Medulla oblongata (tissue), 1 donor: Measurements from ENCODE around the gene KMT5C.
A peak's percentile ranks its signal among the peaks of the same experiment; 100 is the strongest.

Source experiments
- DNase-seq: peaks from one replicate; pipeline ENCODE4 v3.0.0-alpha.2; 2015; ENCODE audit errors: extremely low spot score

KMT5C gene

DNA sequence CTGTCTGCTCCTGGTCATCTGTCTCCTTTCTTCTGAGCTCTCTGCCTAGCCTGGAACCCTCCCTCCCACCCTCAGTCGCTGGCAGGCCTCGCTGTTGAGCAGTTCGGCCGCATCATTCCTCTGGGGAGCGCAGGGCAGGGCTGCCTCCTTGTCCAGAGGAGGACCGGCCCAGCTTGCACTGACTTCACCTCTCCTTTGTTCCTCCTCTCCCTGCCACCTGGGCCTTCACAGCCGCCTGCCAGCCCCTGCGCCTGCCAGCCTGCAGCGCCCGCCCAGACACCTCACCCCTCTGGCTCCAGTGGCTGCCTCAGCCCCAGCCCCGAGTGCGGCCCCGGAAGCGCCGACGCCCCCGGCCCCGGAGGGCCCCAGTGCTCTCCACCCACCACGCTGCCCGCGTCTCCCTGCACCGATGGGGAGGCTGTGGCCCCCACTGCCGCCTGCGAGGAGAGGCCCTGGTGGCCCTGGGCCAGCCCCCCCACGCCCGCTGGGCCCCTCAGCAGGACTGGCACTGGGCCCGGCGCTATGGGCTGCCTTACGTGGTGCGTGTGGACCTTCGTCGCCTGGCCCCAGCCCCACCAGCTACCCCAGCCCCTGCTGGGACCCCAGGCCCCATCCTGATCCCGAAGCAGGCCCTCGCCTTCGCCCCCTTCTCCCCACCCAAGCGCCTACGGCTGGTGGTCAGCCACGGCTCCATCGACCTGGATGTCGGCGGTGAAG is 7.2 kb downstream of the KMT5C start:
- no peak for DNase-seq

DNA sequence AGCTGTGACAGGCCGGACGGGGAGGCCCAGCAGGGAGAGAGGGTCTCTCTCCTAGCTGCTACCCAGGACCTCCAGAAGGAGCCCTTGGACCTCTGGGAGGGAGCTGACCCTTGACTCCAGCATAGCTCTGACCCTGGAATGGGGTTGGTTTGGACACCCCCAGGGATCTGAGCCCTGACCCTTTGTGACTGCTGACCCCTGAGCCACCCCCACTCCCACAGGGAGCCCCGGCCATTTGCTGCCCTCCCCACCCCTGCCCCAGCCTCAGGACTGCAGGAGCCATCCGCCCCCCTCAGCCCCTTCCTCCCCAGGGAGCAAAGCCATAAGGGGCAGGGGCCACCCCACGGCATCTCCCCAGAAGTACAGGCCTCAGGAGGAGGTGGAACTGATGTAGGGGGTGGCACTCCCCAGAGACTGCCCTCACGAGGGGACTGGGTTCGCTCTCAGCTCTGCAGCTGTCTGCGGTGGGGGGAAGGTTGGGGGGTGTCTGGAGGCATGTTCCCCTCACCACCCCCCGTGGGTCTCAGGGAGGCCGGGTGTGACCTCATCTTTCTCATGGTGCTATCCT is 7.8 kb downstream of the KMT5C start:
- no peak for DNase-seq

DNA sequence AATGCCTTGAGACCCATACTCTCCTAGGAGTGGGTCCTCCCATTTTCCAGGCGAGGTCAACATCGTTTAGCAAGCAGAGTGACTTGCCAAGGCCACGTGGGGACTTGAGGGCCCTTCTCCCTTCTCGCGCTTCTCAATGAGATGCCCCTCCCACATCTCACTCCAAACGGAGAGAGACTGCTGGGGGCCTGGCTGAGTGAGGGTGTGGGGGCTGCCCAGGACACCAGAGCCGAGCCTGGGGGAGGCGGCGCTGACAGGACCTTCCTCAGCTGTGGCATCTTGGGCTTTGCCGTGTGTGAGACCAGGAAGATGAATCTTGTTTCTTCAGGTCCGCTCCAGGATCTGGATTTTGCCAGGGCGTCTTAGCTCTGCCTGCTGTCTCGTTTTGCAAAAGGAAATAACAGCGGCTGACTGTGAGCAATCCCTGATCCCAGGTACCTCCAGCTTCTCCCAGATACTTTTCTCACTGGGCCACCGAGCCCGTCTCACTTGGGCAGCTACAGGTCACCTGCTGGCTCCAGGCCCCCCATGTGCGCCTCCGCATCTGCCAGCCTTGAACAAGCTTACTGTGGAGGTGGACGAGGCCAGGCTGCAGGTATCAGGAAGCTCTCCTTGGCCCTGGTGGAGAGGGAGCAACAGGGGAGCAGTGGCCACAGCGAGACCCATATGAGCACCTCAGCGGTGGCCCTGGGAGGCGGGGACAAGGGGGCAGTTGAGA is 8.8 kb downstream of the KMT5C start:
- no peak for DNase-seq

DNA sequence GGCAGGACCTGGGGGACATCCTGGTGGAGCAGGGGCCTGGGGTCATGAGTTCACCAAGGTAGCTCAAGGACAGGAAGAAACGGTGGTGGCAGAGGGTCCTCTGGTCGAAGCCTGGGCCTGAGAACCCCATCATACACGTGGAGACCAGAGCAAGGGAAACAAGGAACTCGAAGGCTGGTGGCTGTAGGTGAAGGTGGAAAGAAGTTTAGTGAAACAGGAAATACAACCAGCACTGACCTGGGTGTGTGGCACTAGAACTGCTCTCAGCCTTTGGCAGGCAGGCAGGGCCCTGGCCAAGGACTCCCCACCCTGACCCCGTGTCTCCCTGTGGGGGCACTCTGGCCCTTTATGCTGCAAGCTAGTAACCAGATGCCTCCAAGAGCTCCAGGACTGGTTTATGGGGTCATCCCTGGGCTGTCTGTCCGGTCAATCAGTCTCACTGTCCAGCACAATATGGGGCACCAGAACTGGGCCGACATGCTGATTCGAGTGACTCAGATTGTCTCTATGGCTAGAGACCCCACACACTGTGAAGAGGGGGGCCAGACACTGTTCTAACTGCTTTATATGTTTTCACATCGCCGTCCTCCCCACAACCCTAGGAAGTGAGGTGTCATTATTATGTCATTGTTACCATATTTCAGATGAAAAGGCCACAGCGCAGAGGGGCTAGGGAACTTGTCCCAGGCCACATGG is 11.1 kb downstream of the KMT5C start:
- no peak for DNase-seq

DNA sequence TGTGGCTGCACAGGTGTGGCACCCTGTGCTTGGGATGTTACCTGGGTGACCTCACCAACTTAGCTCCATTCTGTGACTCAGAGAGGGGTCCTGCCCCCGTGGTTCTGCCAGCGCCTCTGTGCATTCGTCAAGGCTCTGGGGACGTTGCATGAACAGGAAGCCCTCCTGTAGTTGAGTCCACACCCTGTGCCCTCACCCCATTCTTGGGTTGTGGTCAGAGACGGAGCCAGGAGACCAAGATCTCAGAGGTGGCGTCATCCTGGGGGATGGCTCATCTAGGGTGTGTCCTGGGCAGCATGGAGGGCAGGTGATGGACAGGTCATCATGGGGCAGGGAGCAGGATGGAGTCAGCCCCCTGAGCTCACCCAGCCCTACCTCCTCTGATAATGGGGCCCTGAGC is 12.4 kb downstream of the KMT5C start:
- no peak for DNase-seq

DNA sequence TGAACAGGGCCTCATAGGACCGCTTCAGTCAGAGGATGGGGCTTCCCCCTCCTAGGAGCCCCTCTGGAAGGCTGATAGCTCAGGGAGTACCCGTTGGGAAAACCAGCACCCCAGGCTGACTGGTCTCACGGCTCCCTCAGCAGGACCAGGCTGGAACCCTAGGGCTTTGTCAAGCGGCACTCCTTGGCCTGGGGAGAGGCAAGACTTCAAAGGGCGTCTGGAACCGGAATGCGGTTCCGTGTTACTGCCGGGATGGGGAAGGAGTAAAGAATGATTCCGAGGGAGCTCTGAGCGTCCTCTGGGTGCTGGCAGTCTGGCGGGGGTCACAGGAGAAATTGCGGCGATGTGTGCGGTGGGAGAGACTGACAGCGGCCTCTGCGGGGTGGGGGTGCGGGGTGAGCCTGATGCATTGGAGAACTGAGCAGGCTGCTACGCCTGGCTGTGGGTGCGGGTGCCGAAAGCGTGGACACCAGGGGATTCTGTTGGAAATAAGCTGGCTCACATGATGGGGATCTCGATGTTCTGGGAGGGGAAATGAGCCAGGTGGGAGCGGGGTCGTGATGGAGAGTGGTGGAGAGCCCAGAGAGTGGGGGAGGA is 13.0 kb downstream of the KMT5C start:
- no peak for DNase-seq

DNA sequence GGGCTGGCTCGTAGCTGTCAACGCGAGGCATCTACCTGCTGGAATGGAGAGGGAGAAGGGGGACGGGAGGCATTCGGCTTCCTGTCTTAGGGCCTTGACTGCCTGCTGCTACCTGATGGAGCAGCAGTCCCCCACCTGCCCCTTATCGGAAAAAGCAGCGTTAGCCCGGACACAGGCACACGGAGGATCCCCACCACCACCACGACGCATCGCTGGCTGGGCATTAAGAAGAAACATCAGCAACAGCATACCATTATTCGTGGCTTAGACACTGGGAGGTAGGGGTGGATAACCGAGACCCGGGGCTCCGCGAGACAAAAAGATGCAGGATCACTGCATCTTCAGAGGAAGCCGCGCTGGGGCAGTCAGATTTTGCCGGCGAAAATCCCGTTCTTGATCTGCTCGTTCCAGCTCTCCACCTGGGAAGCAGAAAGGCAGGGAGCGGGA is 13.7 kb downstream of the KMT5C start:
- DNase-seq, result no peak

DNA sequence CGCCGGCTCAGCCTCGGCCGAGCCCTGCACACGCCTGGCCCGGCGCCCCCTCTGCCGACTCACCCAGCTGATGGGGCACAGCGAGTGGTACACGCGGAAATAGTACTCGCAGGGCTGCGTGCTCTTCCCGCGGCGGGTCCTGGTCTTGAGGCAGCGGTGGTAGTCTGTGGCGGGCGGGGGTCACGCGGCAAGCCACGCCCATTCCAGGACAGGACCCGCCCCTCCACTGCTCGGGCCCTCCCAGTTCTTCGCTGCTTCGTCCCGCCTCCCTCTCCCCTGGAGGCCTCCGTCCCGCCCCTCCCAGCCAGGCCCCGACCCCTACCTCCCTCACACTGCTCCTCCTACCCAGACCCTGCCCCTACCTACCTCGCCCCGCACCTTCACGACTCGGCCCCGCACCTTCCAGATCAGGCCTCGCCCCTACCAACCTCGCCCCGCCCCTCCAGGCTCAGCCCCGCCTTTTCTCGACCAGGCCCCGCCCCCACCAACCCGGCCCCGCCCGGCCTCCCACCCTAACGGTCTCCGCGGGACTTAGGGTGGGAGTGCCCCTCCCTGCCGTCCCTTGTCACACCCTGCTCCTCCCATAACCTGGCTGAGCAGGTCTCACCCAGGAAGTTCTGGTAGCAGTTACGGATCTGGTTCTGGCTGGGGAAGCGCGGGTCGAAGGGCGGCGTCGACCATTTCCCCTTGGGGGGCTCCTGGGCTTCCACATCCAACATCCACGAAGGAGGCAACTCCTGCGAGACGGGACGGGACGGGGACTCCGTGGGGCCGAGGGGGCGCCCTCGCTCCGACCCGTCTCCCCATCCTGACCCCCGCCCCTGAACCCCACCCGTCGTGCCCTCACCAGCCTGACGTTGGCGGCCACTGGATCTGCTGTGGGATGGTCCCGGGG is 14.4 kb downstream of the KMT5C start:
- peak; percentile 7 for DNase-seq

DNA sequence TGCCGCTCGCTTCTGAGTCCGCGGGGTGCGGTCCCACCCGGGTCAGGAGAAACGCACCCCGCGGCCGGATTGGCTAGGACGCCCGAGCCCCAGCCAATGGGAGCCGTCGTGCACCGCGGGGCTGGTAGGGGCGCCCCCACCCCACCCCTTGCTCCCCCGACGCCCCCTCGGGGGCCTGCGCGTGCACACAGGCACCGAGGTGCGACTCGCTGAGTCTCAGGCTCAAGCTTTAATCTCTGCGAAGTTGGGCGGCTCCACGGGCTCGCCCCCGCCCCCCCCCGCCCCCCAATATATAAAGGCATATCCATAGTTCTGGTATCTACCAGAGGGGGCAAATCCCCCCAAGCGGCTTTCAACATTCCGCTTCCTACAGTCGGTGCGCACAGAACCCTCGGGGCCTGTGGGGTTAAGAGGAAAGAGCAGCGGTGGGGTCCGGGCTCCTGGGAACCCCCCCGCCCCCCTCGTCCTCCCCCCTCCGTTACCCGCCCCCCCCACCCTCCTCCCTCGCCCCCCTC is 15.1 kb downstream of the KMT5C start, which contains the start of gene COX6B2:
Gene COX6B2, minus strand, starts transcription at position 22 of the 515 bp plus-strand sequence. CDS start 198 bp downstream, outside the sequence.
- no peak for DNase-seq

DNA sequence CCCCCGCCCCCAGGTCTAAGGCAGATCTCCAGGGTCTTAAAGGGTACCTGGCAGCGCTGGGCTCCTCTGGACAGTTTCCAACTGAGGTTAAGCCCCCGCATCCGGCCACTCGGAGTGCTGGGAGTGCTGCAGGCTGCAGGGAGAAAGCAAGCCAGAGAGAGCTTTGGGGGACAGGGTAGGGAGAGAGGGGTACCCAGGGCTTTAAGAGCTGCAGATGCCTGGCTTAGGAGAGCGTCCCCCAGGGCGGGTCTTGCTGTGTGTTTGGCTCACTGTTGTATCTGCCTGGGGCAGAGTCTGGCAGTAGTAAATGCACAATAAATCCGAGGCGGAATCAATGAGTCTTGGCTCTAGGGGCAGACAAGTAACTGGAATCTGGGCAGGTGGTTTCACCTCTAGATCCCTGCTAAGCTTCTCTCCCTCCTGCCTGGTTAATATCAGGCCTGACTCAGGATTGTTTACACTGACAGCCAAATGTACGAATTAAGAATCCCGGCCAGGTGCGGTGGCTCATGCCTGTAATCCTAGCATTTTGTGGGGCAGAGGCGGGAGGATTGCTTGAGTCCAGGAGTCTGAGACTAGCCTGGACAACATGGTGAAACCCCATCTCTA is 15.6 kb downstream of the KMT5C start:
- no peak for DNase-seq

DNA sequence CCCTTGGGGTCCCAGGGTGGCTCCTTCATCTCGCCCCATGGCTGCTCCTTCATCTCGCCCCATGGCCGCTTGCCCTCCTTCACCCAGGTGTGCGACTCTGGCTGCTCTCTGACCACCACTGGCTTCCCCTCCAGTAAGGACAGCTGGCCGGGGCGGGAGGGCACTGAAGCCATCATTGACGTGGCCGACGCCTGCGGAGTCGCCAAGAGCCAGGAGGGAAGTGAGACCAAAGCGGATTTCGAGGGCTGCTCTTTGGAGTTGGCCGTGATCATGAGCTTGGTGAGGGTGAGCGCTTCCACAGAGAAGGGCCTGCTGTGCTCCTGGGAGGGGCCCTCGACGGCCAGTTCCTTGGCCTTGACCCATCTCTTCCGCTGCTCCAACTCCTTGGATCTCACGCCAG is 18.8 kb downstream of the KMT5C start:
- no peak for DNase-seq

DNA sequence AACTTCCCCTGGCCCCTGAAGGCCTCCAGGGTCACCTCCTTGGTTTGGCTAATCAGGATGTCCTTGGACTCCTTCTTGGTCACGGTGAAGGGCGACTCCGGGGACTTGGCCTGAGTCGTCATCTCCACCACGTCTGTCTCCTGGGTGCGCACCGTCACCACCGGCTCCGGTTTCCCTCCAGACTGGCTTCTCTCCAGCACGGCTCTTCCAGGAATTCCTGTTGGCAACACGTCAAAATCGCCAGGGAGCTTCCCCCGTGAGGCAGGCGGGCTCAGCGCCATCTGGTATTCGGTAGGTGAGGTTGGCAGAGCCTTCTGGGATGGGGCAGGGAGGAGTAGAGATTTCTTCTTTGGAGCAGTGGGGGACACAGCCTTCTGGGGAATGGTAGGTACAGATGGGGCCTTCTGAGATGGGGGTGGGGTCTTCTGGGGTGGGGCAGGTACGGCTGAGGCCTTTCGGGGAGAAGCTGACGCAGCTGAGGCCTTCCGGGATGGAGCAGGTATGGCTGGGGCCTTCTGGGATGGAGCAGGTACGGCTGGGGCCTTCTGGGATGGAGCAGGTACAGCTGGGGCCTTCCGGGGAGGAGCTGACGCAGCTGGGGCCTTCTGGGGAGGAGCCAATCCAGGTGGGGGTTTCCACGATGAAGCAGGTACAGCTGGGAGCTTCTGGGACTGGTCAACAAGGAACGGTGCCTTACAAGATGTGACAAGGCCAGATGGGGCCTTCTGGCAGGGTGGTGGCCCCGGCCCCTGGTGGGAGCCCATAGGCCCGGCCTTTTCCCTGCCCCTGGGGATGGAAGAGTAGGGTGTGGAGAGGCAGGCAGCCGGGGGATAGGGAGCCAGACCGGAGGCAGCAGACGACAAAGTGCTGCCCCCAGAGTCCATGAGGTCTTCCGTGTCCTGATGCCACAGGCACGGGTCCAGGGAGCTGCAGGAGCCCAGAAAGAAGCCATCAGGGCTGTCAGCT is 19.6 kb downstream of the KMT5C start:
- DNase-seq, result no peak

DNA sequence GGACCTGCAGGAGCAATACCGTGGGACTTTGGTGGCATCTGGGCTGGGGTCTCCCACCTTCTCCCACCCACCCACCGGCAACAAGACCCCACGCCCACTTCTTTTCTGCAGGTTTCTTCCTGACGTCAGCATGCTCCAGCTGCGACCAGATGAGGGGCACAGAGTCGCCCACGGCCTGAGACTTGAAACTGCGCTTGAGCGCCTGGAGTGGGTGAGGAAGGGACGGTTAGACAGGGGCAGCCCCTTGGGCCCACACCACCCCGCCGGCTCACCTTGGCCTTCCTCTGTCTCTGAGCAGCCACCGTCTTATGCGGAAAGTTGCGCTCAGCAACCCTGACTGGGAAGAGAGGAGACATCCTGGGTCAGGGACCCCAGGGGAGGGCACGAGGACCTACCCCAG is 21.2 kb downstream of the KMT5C start:
- DNase-seq, result no peak

DNA sequence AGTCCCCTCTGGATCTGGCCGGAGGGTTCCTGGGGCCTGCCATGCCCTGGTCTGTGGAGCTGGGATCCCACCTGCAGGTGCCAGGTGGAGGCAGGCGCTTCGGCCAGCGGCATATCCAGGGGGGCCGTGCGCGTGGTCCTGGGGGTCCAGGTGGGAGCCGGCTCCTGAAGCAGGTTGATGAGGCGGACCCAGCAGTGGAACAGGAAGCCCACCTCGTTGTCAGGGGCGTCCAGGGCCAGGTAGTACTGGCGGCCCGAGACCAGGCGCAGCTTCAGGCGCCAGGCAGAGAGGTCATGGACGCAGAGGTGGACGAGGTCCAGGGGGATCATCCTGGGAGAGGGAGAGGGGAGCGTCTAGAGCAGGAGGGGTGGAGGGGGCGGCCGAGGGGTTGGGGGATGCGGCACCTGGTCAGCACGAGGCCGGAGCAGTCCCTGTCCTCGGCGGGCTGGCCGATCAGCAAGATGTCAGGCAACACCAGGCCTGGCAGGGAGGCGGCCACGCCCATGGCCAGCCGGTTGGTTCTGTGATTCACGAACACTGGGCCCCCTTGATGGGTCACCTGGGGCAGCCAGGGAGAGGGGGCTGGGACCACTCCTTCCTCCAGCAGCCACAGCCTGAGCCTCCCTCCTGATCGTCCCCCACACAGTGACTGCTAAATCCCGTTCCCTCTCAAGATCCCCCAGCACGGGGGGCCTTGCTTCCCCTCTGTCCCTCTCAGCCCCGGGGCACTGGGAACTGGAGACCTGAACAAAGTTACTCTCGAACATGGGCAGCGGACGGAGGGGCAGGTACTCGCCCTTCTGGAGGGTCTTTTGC is 22.7 kb downstream of the KMT5C start:
- no peak for DNase-seq

DNA sequence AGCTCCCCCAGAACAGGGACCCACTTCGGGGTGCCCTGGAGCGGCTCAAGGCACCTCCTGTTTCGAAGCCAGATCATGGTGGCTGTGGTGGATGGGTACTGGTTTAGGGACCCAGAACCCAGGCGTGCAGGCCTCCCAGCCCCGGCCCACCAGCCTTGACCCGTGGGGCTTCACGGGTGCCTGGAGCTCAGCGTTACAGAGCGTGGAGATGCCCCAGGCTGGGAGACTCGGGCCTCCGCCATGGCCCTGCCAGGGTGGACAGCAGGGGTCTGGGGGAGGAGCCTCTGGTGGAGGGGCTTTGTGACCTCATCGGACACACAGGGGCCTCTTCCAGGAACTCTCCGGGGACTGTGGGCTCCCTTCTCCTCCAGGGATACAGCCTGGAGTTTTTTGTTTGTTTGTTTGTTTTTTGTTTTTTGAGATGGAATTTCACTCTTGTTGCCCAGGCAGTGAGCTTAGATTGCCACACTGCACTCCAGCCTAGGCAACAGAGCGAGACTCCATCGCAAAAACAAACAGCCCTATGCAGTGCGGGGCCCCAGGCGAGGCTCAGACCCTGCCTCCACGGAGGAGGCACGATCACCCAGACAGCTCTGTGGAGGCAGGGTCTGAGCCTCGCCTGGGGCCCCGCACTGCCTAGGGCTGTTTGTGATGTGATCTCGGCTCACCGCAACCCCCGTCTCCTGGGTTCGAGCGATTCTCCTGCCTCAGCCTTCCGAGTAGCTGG is 23.5 kb downstream of the KMT5C start, which contains the start of gene GARIN5B:
Gene GARIN5B, minus strand, starts transcription at position 271 of the 727 bp plus-strand sequence. Its CDS starts 194 bp downstream, at position 77.
- DNase-seq, result no peak

DNA sequence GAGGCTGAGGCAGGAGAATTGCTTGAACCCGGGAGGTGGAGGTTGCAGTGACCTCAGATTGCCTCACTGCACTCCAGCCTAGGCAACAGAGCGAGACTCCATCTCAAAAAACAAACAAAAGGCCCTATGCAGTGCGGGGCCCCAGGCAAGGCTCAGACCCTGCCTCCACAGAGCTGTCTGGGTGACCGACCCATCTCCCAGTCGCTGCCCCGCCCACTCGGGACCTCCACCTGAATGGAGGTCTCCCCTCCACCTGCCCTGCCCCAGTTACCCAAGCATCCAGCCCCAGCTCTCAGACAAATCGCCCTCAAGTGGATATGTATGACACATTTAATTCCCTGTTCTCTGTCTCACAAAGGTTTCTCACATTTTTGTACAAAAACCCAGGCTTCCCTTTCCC is 25.6 kb downstream of the KMT5C start:
- DNase-seq, result no peak

DNA sequence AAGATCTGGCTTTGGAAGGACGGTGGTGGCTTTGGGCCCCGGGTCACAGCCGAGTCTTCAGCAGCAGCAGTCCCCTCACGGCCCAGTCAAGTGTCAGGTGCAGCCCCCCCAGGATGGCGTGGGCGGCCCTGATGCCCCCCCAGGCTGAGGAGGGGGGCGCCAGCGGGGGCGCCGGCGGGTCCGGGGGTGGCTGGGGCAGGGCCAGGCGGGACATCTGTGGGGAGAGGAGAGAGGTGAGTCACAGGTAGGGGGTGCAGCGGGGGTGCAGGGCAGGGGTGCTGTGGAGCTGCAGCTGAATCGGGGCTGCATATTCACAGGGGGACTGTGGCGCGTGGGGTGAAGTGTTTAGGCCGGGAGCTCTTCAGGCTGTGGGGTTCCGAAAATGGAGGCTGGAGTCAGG is 26.3 kb downstream of the KMT5C start:
- DNase-seq, result no peak
